Eye (tissue), 1 donor: ENCODE results near the gene UGCG.
A peak's percentile ranks its signal among the peaks of the same experiment; 100 is the strongest.
"Not testable (repeated sequence)": the region's sequence is repeated elsewhere in the genome, so short reads cannot be mapped to it uniquely, and the experiment has no call there.

Source experiments
- DNase-seq: peaks from one replicate; pipeline ENCODE4 v3.0.0-alpha.2; 2015

The UGCG gene

DNA sequence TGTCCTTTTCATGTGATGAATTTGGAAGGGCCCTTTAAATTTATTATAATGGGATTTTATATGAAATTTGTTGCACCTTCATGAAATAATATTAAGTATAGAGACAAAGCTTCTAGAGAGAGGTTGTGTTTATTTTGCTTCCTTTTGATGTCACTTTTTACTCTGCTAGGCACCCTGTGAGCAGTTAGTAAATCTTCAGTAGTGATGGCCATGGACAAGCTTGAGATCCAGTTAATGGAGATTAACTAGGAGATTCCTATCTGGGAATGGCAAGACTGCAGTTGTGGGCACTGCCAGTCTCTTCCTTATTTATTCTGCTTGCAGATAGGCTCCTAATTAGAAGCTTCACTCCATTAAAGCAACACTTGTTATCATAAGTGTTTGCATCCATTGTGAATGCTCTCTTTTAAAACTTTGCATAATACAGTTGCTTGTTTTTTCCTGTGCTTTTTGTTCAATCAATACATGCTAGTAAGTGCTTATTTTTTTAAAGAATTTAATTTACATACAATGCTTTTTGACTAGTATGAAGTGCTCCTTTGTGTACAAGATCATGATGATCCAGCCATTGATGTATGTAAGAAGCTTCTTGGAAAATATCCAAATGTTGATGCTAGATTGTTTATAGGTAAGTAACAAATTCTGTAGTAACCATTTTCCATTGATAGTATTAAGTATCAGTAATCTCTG lies 25.9 kb downstream of the UGCG start:
- DNase-seq = no peak

DNA sequence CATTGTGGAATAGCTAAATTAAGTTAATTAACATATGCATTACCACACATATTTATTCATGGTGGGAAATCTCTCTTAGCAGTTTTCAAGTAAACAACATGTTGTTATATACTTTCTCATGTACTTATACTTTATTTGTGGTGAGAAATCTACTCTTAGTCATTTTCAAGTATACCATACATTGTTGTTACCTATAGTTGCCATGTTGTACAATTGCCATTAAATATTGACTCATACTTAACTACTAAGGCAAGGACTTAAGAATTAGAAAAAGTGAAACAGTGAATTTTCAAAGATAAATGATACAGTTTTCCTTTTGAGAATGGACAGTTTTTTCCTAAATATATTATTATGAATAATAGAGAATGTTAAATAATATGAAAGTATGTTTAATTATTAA lies 27.7 kb downstream of the UGCG start:
- DNase-seq = no peak

DNA sequence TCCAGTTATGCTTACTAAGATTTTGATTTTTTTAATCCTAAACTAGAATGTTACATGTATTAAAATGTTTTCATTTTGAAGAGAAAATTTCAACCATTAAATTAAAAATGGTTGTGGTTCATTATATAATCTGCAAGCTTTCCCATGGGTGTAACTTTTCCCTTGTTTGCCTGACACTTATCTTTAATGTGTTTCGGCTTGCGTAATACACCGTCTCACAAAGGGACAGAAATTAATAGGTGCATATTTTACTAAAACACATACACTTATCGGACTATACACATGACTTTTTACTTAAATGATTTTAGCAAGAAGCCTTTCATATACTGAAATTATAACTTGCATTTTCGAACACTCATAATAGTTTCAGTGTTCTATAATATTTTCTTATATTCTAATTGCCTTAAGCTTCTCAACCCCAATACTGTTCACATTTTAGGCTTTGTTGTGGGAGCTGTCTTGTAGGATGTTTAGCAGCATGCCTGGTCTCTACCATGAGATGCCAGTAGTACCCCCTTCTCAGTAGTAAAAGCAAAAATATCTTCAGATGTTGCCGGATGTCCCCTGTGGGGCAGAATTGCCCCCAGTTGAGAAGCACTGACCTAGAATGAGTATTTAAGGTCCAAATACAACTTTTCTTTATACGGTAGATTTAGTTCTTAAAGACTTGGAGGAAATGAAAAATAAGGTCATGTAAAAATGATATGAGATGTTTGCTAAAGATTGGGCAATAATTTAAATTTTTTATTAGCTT lies 28.6 kb downstream of the UGCG start:
- DNase-seq = no peak

- no peak for DNase-seq
Observed at GRCh38 chr9:111925784-111926183, 29.2 kb downstream of the UGCG start.

DNA sequence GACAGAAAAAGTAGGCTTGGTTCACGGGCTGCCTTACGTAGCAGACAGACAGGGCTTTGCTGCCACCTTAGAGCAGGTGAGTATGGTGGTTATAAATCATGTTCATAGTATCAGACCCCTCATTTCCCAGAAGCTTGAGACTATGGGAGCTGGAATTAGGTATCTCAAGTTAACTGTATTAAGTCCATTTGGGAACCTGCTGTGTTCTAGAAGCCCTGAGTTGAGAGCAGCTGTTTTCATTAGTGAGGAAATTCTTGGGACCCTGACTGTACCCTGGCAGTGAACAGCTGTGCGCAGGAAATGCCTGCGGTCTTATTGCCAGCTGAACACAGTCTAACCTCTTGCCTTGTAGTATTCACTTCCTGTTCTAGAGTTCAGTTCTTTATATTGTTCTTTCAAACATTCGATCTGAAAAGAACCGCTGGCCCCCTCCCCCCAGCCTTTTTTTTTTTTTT lies 29.8 kb downstream of the UGCG start:
- peak; percentile 53 for DNase-seq

DNA sequence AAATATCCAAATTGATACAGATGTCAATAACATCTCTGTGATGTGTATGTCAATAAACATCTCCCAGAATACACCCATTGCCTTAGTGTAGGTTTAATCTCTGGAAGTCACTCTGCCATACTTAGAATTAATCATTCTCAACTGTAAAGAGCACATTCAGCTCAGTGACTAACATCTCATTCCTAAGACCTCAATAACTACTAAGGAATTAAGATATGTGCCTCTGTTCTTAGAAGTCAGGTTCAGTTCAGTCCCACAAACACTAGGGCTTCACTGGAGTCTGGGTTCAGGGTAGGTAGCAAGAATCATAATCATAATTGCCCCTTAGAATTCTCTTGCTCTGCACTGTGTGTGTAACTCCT lies 31.7 kb downstream of the UGCG start:
- no peak for DNase-seq

GRCh38 chr9:111934747-111935146 lies 38.1 kb downstream of the UGCG start:
- DNase-seq = no peak

DNA sequence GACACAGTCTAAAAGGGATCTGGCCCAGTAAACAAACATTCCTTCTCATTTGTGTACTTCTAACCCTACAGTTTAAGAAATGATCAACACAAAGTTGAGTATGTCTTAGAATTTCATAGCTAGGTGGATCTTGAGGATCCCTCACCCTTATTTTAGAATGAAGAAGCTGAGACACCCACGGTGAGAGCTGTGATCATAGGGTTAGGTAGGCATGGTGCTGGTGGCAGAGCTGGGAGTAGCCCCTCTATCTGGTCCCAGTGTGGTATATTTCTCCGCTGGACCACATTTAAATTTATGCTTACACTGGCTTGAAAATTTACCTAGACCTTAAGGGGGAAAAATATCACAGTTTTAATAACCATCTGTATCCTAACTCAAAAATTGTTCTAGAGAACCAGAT lies 39.8 kb downstream of the UGCG start:
- DNase-seq = no peak

GRCh38 chr9:111937301-111937700 lies 40.7 kb downstream of the UGCG start:
- DNase-seq = no peak

DNA sequence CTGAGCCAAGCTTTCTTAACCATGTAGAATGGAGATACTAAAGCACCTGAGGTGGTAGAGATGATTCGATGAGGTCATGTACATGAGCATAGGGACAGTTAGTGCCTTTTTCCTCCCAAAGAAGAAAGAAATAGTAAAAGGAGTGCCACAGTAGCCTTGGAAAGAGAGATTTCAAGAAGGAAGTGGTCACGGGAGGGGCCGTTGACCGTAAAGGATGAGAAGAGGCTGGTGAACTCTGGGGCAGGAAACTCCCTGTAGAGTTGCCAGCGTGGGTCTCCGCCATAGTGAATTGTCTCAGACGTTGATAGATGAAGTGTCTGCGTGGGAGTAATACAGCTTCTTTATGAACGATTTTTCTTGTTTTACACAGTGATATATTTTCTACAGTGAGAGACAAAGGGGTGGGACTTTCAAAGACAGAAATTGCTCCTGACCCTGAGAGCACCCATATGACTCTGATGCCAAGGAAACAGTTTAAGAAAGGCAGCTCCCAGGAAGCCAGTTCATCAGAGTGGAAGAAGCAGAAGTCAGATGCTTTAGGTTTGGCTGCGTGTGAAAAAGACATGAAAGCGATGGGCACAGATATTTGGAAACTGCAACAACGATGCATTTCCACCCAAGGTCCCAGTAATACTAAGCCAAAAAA lies 41.3 kb downstream of the UGCG start:
- no peak for DNase-seq

DNA sequence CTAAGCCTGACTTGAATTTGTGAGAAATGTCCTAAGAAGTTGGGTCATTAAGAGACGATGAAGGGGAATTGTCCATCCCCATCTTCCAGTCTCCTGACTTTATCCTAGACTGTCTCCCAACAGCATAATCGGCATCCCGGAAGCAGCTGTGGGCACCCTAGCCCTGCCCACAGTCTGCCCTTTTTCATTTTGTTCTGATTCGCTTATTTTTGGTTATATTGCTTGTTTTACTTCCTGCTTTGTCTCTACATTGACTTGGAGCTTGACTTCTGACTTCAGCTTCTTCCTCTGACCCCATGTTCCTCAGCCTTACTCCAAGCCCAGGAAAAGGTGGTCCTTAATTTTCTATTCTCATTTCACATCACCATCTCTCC lies 41.8 kb downstream of the UGCG start:
- no peak for DNase-seq

- no peak for DNase-seq
Observed at GRCh38 chr9:111939322-111939721, 42.7 kb downstream of the UGCG start.

DNA sequence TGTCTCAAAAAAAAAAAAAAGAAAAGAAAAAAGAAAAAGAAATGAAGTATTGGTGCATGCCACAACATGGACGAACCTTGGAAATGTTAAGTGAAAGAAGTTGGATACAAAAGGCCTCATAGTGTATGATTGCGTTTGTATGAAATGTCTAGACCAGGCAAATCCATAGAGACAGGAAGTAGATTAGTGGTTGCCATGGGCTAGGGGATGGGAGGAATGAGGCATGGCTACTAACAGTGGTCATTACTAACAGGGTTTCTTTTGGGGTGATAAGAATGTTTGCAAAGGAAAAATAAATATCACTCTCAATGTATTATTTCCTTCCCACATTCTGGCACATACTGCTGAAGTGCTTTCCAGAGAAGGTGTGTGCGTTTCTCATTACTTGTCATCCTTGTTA lies 44.1 kb downstream of the UGCG start:
- DNase-seq = no peak

GRCh38 chr9:111943200-111943599 lies 46.6 kb downstream of the UGCG start:
- DNase-seq = peak; percentile 28

DNA sequence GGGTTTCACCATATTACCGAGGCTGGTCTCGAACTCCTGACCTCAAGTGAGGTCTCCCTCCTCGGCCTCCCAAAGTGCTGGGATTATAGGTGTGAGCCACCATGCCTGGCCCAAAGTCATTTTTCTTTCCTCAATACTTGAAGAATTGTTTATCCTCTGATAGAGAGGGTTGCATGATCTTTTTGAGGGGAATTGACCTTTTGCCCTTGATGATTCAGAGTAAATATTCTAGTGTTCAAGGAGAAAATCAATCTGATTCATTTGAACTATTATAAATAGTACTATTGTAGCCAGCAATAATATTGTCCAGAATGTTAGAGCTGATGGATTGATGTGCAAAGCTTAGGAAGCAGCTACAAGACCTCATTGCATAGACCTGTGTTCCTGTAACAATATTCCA lies 47.1 kb downstream of the UGCG start:
- DNase-seq = no peak

- no peak for DNase-seq
Observed at GRCh38 chr9:111944241-111944866, 47.7 kb downstream of the UGCG start.

DNA sequence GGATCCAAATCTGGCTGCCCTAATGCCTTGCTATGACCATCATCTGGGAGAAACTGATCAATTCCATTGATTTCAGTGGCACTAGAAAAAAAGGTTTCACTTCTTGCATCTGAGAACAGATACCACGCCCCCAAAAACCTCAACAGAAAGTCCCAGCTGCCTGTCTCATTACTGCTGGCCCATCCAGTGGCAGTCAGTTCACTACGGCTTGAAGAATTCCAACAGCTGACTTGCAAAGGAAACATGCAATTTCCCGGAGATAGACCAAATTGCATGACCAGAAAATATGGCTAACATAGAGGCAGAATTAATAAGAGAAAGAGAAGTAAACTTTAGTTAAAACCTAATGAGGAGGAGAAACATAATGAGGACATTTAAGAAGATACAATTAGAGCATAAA lies 48.6 kb downstream of the UGCG start:
- DNase-seq = no peak

DNA sequence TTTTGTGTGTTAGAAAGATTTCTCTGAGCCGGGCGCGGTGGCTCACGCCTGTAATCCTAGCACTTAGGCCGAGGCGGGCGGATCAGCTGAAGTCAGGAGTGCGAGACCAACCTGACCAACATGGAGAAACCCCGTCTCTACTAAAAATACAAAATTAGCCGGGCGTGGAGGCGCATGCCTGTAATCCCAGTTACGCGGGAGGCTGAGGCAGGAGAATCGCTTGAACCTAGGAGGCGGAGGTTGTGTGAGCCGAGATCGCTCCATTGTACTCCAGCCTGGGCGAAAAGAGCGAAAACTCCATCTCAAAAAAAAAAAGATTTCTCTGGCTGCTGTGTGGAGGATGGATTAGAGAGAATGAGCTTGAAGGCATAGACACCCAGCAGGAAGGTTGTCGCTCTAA lies 51.5 kb downstream of the UGCG start:
- not testable (repeated sequence) for DNase-seq

- no peak for DNase-seq
Observed at GRCh38 chr9:111948951-111949350, 52.3 kb downstream of the UGCG start.

DNA sequence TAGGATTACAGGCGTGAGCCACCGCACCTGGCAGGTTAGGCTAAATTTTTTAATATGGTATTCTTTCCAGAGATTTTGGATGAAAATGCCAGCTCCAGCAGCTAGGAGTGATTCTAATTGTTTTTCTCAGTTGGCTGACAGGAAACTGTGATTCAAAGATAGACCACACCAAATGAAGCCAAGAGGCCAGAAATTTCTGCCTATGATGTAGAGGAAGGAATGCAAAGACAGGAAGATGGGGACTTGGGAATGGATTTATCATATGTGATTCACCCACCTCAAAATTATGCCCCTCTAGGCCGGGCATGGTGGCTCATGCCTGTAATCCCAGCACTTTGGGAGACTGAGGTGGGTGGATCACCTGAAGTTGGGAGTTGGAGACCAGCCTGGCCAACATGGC lies 53.3 kb downstream of the UGCG start:
- DNase-seq = no peak

DNA sequence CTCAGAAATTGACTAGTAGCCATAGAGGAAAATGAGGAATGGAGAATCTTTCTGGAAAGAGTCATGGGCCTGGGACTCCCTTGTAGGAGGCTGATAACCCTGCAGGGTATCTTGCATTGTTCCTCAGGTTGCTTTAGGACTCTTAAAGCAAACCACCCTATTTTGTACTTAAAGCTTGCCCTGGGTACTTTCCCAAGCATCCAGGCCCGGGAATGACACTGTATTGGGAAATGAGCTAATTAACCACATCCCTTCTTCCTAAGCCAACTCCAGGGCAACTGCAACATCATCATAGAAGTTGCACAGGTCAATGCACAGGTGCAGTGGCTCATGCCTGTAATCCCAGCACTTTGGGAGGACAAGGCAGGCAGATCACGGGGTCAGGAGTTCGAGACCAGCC lies 55.9 kb downstream of the UGCG start:
- no peak for DNase-seq

DNA sequence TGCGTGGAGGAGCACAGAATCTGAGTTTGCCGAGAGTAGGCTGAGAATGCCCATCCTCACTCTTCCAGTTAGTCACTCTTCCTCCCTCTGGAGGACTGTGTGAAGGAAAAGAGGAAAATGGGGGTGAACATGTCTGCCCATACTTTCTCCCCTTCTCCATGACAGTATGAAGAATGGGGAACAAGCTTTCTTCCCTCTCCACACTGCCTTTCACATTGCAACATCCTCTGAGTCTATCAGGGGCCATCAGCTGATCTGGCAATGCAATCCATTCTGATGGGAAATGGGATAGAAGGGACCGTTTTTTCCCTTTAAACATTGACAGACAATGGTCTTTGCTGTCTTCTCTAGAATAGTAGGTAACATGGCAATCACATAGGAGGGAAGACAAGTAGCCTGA lies 56.8 kb downstream of the UGCG start:
- no peak for DNase-seq

DNA sequence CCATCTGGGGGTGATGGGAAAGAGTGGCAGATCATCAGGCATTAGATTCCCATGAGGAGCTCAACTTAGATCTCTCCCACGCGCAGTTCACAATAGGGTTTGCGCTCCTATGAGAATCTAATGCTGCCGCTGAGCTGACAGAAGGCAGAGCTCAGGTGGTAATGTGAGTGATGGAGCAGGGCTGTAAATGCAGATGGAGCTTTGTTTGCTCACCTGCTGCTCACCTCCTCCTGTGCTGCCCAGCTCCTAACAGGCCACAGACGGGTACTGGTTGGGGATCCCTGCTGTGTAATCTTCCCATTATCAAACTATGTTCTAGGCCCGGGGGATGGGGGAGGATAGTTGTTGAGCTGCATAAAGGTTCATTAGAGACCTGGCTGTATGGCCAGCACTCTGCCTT lies 58.4 kb downstream of the UGCG start:
- no peak for DNase-seq
